Fibroblast of lung (primary cell): ENCODE results near the gene PPFIA4.

Source experiments
- EZH2 ChIP-seq: IDR thresholded peaks from 2 replicates; pipeline ENCODE4 v1.5.1; 2012; ENCODE audit warnings: low read length, control low read depth, mild to moderate bottlenecking; ENCODE audit errors: missing control alignments
- TF ChIP-seq, protein P1 (sequence below), 2 donors: IDR thresholded peaks in 1 of 2; conservative IDR thresholded peaks in 1 of 2; 1 replicate in 1 of 2; 2 replicates in 1 of 2; pipeline ENCODE4 v1.5.1; 2011 to 2012; ENCODE audit warnings: low read length in 2 of 2, control low read depth in 1 of 2, inconsistent platforms in 1 of 2, low read depth in 1 of 2, mild to moderate bottlenecking in 1 of 2

DNA sequence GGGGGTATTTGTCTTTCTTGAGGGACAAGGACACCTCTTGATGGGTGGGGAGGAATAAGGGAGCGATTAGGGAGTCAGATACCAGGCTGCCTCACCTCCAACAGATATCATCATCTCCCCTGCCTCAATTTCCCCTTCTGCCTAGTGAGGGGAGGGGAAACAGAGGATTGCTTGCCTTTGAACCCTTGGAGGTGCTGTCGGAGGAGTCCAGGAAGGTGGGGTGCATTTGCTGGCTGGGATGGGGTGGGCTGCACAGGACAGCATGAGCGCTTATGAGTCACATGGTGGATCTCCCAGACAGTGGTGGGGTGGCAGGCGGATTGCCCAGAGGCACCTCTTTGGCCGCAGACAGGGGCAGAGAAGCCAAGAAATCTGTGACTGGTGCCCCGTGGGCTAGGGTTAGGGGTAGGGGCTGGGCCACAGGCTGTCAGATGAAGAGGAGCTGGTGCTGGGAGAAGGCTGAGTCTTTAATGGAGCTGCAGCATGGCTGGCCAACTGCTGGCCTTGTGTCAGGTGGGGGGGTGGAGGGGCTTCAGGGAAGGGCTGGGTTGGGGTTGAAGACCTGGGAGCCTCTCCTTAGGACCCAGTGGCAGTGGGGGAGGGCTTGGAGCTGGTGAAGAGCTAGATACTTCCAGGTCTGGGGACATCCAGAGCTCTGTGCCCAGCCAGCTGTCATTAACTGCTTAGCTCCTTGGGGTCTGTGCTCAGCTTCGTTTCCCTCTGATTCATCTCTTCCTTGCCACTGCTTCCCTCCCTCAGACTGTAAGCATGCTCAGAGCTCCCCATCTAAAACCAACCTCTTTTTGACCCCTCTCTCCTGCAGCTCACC, 94.2 kb downstream of the PPFIA4 start:
- TF ChIP-seq, protein P1, sequence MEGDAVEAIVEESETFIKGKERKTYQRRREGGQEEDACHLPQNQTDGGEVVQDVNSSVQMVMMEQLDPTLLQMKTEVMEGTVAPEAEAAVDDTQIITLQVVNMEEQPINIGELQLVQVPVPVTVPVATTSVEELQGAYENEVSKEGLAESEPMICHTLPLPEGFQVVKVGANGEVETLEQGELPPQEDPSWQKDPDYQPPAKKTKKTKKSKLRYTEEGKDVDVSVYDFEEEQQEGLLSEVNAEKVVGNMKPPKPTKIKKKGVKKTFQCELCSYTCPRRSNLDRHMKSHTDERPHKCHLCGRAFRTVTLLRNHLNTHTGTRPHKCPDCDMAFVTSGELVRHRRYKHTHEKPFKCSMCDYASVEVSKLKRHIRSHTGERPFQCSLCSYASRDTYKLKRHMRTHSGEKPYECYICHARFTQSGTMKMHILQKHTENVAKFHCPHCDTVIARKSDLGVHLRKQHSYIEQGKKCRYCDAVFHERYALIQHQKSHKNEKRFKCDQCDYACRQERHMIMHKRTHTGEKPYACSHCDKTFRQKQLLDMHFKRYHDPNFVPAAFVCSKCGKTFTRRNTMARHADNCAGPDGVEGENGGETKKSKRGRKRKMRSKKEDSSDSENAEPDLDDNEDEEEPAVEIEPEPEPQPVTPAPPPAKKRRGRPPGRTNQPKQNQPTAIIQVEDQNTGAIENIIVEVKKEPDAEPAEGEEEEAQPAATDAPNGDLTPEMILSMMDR (conservative IDR thresholded peaks at IDR 0.05 in 1 of 2, IDR thresholded peaks at IDR 0.05 in 1 of 2; ENCODE audit: low read depth in 1 of 2, low read length in 2 of 2), result no peak
- no peak for TF ChIP-seq EZH2
